K562 (cell line): ENCODE measurements around the gene TRAIP. TPM values are rescaled to one million over a fixed set of nuclear protein-coding genes. Genes with fewer than 3 reads are reported as not detected.

Source experiments
- ATAC-seq: fragments of 200-7000 bp; cut with Tn5 transposase; 3 replicates; pipeline ENCODE4 v1.9.1; 2020; ENCODE audit warnings: moderate library complexity
- Bru-seq: library from RNA; stranded (reverse); fragments of 400-500 nt; gene quantifications from one replicate; lab custom pipeline; 2021; lab: Mats Ljungman, UMichigan
- BruChase-seq, 2 experiments: library from RNA; stranded (reverse); fragments of 400-500 nt; gene quantifications; one replicate each; lab custom pipeline; 2021; lab: Mats Ljungman, UMichigan
- BruUV-seq: library from RNA; stranded (reverse); fragments of 400-500 nt; replicated peaks from 2 replicates; lab custom pipeline; 2021; lab: Mats Ljungman, UMichigan
- CTCF ChIA-PET: fragments of 300-600 bp; formaldehyde crosslinking; extraction: SDS; loops from one replicate; lab custom pipeline; 2021; ENCODE audit warnings: low intra/inter-chr PET ratio; lab: Yijun Ruan, JAX
- POLR2A ChIA-PET: fragments of 300-600, 350-650 bp; sonication (Branson Sonifier 250); formaldehyde crosslinking; extraction: SDS; loops from one replicate; lab custom pipeline; 2021; ENCODE audit warnings: antibody characterized with exemption, inconsistent platforms; lab: Yijun Ruan, JAX
- DNase-seq, 4 experiments: peaks; one replicate each; pipeline versions ENCODE4 v3.0.0 to v3.0.0-alpha.2; 2011 to 2018; ENCODE audit warnings: low spot score in 3 of 4, mixed read lengths in 3 of 4; ENCODE audit errors: extremely low read depth in 1 of 4
- FAIRE-seq: peaks from 2 replicates; lab custom pipeline; 2011; peaks lifted over from hg19 to GRCh38; lab: Jason Lieb, UNC
- H2AFZ ChIP-seq: 2 replicates; pipeline ENCODE4 v1.6.0; 2011; ENCODE audit warnings: low read depth, low read length, control low read depth, inconsistent platforms
- H3K27ac ChIP-seq: fragments of 200-600 bp; 3 replicates; pipeline ENCODE4 v1.8.0; 2011; ENCODE audit warnings: low read depth, mild to moderate bottlenecking, control low read depth, inconsistent platforms, low read length, moderate library complexity, mixed read lengths; ENCODE audit errors: extremely low read depth
- H3K27me3 ChIP-seq, 2 experiments: fragments of 300-600 bp in 1 of 2; 2 replicates in 1 of 2; 3 replicates in 1 of 2; pipeline versions ENCODE4 v1.6.0 to v1.8.0; 2011; ENCODE audit warnings: inconsistent platforms in 2 of 2, low read length in 2 of 2, mild to moderate bottlenecking in 1 of 2, mixed read lengths in 1 of 2, moderate library complexity in 1 of 2; ENCODE audit not compliant: control insufficient read depth in 2 of 2, insufficient read depth in 2 of 2
- H3K36me3 ChIP-seq: fragments of 300-600 bp; 3 replicates; pipeline ENCODE4 v1.8.0; 2011; ENCODE audit warnings: mild to moderate bottlenecking, low read length, inconsistent platforms; ENCODE audit not compliant: control insufficient read depth, insufficient read depth
- H3K4me1 ChIP-seq, 2 experiments: fragments of 200-600 bp in 1 of 2; replicated peaks in 1 of 2; 2 replicates in 1 of 2; 3 replicates in 1 of 2; pipeline versions ENCODE4 v1.5.1 to v1.8.0; 2011; ENCODE audit warnings: inconsistent platforms in 2 of 2, low read length in 2 of 2, mild to moderate bottlenecking in 1 of 2, mixed read lengths in 1 of 2, moderate library complexity in 1 of 2; ENCODE audit not compliant: control insufficient read depth in 2 of 2, insufficient read depth in 2 of 2
- H3K4me2 ChIP-seq: 2 replicates; pipeline ENCODE4 v1.6.1; 2011; ENCODE audit warnings: low read length, control low read depth, inconsistent platforms, mixed read lengths; ENCODE audit not compliant: insufficient read depth
- H3K4me3 ChIP-seq: fragments of 200-600 bp; sonication (generic), shearing (Covaris generic); 2 replicates; pipeline ENCODE4 v1.5.1; 2016; ENCODE audit warnings: control low read depth, inconsistent platforms
- H3K79me2 ChIP-seq: fragments of 200-600 bp; 3 replicates; pipeline ENCODE4 v1.8.0; 2011; ENCODE audit warnings: low read length, inconsistent platforms; ENCODE audit not compliant: control insufficient read depth, insufficient read depth
- H3K9ac ChIP-seq, 2 experiments: 2 replicates each; pipeline versions ENCODE4 v1.6.0 to v1.6.1; 2011; ENCODE audit warnings: low read depth in 2 of 2, low read length in 2 of 2, control low read depth in 1 of 2, inconsistent platforms in 1 of 2, mild to moderate bottlenecking in 1 of 2, mixed read lengths in 1 of 2; ENCODE audit not compliant: insufficient read depth in 1 of 2
- H3K9me1 ChIP-seq: one replicate; pipeline ENCODE4 v1.6.0; 2011; ENCODE audit warnings: inconsistent platforms, mild to moderate bottlenecking, low read length, moderate library complexity; ENCODE audit not compliant: control insufficient read depth, insufficient read depth
- H3K9me3 ChIP-seq: replicated peaks from 2 replicates; pipeline ENCODE4 v1.5.1; 2011; ENCODE audit warnings: low read depth, low read length, inconsistent platforms; ENCODE audit not compliant: control insufficient read depth, insufficient read depth
- H4K20me1 ChIP-seq: replicated peaks from 2 replicates; pipeline ENCODE4 v1.6.1; 2011; ENCODE audit warnings: low read length, inconsistent platforms, mixed read lengths; ENCODE audit not compliant: control insufficient read depth, insufficient read depth
- BCOR ChIP-seq: fragments of 450-650 bp; IDR thresholded peaks from 2 replicates; pipeline ENCODE4 v1.6.1; 2016
- CC2D1A ChIP-seq: fragments of 450-650 bp; IDR thresholded peaks from 2 replicates; pipeline ENCODE4 v1.6.1; 2017; ENCODE audit warnings: mild to moderate bottlenecking
- ELF4 ChIP-seq: fragments of 450-650 bp; formaldehyde crosslinking; IDR thresholded peaks from 2 replicates; pipeline ENCODE4 v1.4.0; 2022; ENCODE audit warnings: missing genetic modification characterization
- ETS2 ChIP-seq: IDR thresholded peaks from 2 replicates; pipeline ENCODE4 v1.6.1; 2016; ENCODE audit warnings: borderline replicate concordance, missing genetic modification characterization, mild to moderate bottlenecking, moderate library complexity, missing compliant biosample characterization; ENCODE audit not compliant: poor library complexity, severe bottlenecking
- FOXO4 ChIP-seq: fragments of 450-650 bp; formaldehyde crosslinking; IDR thresholded peaks from 2 replicates; pipeline ENCODE4 v1.4.0; 2020; ENCODE audit warnings: mild to moderate bottlenecking, moderate library complexity
- GABPA ChIP-seq: fragments of 200-800 bp; sonication (Bioruptor generic); conservative IDR thresholded peaks from 2 replicates; pipeline ENCODE4 v1.6.1; 2016; ENCODE audit warnings: low read depth, missing genetic modification characterization, missing compliant biosample characterization
- GTF2B ChIP-seq: IDR thresholded peaks from 2 replicates; pipeline ENCODE4 v1.6.1; 2011; ENCODE audit not compliant: insufficient read length; ENCODE audit errors: extremely low read depth
- LCOR ChIP-seq: sonication (generic); formaldehyde crosslinking; IDR thresholded peaks from 2 replicates; pipeline ENCODE4 v1.8.0; 2022; ENCODE audit warnings: mild to moderate bottlenecking, missing genetic modification reagents
- NCOR1 ChIP-seq: fragments of 450-650 bp; IDR thresholded peaks from 2 replicates; pipeline ENCODE4 v1.6.1; 2016; ENCODE audit warnings: mild to moderate bottlenecking, moderate library complexity
- SFPQ ChIP-seq: fragments of 200-400 bp; formaldehyde crosslinking; IDR thresholded peaks from 2 replicates; pipeline ENCODE4 v1.6.1; 2017; ENCODE audit warnings: mild to moderate bottlenecking, low read depth, low read length, moderate library complexity
- SMARCA4 ChIP-seq: fragments of 450-650 bp; IDR thresholded peaks from 2 replicates; pipeline ENCODE4 v1.6.1; 2016
- WGBS: fragments of 100-300 bp; shearing (Covaris generic); methylation state at CpG from one replicate; pipeline ENCODE4 v1.1.6; 2016; ENCODE audit warnings: low coverage, mixed read lengths; ENCODE audit not compliant: insufficient coverage; ENCODE audit errors: missing lambda C conversion rate; 5-methylcytosine and 5-hydroxymethylcytosine counted together
- in situ Hi-C: fragments of 300-500 bp; cut with MboI; formaldehyde crosslinking; loops from 4 replicates; pipeline ENCODE4 v1.15.0; 2018; ENCODE audit warnings: inconsistent platforms, mixed read lengths
- intact Hi-C: fragments of 100-400 bp; cut with micrococcal nuclease; formaldehyde crosslinking; loops from 2 replicates; pipeline ENCODE4 v1.14.2; 2022
- long read RNA-seq, 3 experiments: library from polyadenylated mRNA in 2 of 3; library from RNA in 1 of 3; unstranded in 2 of 3; stranded (forward) in 1 of 3; transcript quantifications; one replicate each; pipeline ENCODE4 v2.0.0, GENCODE V29; 2019 to 2022
- polyA minus RNA-seq, 3 experiments: library from RNA; depleted of rRNA, polyadenylated mRNA; stranded (reverse); fragments of >200 nt; gene quantifications; 2 replicates each; pipeline ENCODE4 v1.2.3, GENCODE V29; 2011
- polyA plus RNA-seq, 8 experiments: library from polyadenylated mRNA; depleted of rRNA in 4 of 8; stranded (reverse) in 5 of 8; unstranded in 3 of 8; fragments of >200 nt; fragmentation: Nextera tagmentation in 2 of 8; fragmentation: Illumina TruSeq in 1 of 8; extraction: Ambion mirVana in 2 of 8; extraction: Trizol in 1 of 8; gene quantifications; 2 replicates each; pipeline versions ENCODE4 v1.2.1 to v1.2.3, GENCODE V29; 2011 to 2014; ENCODE audit warnings: inconsistent platforms in 1 of 8, missing spikeins in 1 of 8
- total RNA-seq, 7 experiments: library from RNA; depleted of rRNA in 6 of 7; stranded (reverse); fragments of >200 nt in 6 of 7; fragmentation: Illumina TruSeq in 2 of 7; extraction: Trizol in 2 of 7; gene quantifications; 2 replicates each; pipeline versions ENCODE4 v1.2.1 to v1.2.3, GENCODE V29; 2011 to 2021; ENCODE audit warnings: low replicate concordance in 1 of 7

Gene TRAIP
- total RNA-seq (2011; cell fraction: chromatin; rRNA removed; ENCODE audit: low replicate concordance): 34.3 and 75.0 TPM in 2 replicates
- total RNA-seq (2011; cell fraction: nucleolus; rRNA removed): 42.7 and 43.7 TPM in 2 replicates
- total RNA-seq (2011; cell fraction: nucleoplasm; rRNA removed): 45.4 and 49.5 TPM in 2 replicates
- total RNA-seq (2014; rRNA removed) (16.3 and 17.6 TPM in 2 replicates), total RNA-seq (2014; rRNA removed; fragmentation: Illumina TruSeq; extraction: Trizol) (12.3 and 14.3 TPM in 2 replicates), total RNA-seq (2015; rRNA removed; fragmentation: Illumina TruSeq; extraction: Trizol) (14.6 and 17.3 TPM in 2 replicates), total RNA-seq (2021) (20.2 and 24.7 TPM in 2 replicates), polyA plus RNA-seq (2011; rRNA removed) (19.7 and 24.7 TPM in 2 replicates), polyA plus RNA-seq (2014; fragmentation: Illumina TruSeq; extraction: Trizol) (20.4 and 21.2 TPM in 2 replicates), polyA plus RNA-seq (2014; fragmentation: Nextera tagmentation; extraction: Ambion mirVana) (10 to 100 TPM; 37.5 to 38.6 TPM), polyA plus RNA-seq (2014; rRNA removed) (17.8 and 23.0 TPM in 2 replicates), polyA minus RNA-seq (2011; rRNA and poly(A)+ RNA removed) (19.3 and 27.0 TPM in 2 replicates), Bru-seq, nascent RNA (percentile 60 among the genes with signal in this experiment), BruChase-seq, experiment 1, labeled RNA remaining after a 2-hour chase (percentile 63 among the genes with signal in this experiment), BruChase-seq, experiment 2, labeled RNA remaining after a 6-hour chase (percentile 62 among the genes with signal in this experiment)
- 16.5 and 19.4 TPM in 2 replicates for polyA plus RNA-seq (2011; cell fraction: cytosol; rRNA removed)
- polyA plus RNA-seq (2011; cell fraction: nucleus; rRNA removed): 102 and 132 TPM in 2 replicates
- polyA plus RNA-seq (2012): 15.0 and 20.5 TPM in 2 replicates
- 9.0 and 12.7 TPM in 2 replicates for polyA minus RNA-seq (2011; cell fraction: cytosol; rRNA and poly(A)+ RNA removed)
- 19.9 and 23.3 TPM in 2 replicates for polyA minus RNA-seq (2011; cell fraction: nucleus; rRNA and poly(A)+ RNA removed)
- long read RNA-seq, experiment 1, transcript TRAIP-201 (15 exons, 2,028 nt): major isoform, 40 of 62 reads
- long read RNA-seq, experiment 1, partial matches to known transcripts: 9 of 62 reads
- long read RNA-seq, experiment 1, other reads (novel, unspliced or antisense): 13 of 62 reads
- long read RNA-seq, experiment 2, partial matches to known transcripts: 3 of 13 reads
- long read RNA-seq, experiment 2, other reads (novel, unspliced or antisense): 6 of 13 reads
- long read RNA-seq, experiment 3, transcript TRAIP-201 (15 exons, 2,028 nt): major isoform, 12 of 19 reads
- long read RNA-seq, experiment 3, partial matches to known transcripts: 3 of 19 reads
- long read RNA-seq, experiment 3, other reads (novel, unspliced or antisense): 4 of 19 reads

- no peaks in the 10 kb centered on the region for H3K9me3 ChIP-seq
- ChIA-PET CTCF (no interaction called here), POLR2A (interaction anchor here (0.7 to 1.0 kb wide), 2 partner anchors 10 to 45 kb away, joined by 3 to 4 read pairs; no protein-coding TSS in a partner anchor)
- peak; percentile 99 for ATAC-seq
- peak within 1 kb of the TSS; percentile 95 for H2AFZ ChIP-seq
- peak within 1 kb of the TSS; percentile 77 to 91 for H3K9ac ChIP-seq
- 2% methylated on average over 37 of the region's 52 CpGs for WGBS
- peak within 1 kb of the TSS; percentile 40 for H3K27ac ChIP-seq
- H4K20me1 ChIP-seq: no peaks in the 10 kb centered on the region
- peak within 1 kb of the TSS; percentile 90 for H3K4me2 ChIP-seq
- DNase-seq: peak; percentile 93 to 98 (median 96)
- H3K36me3 ChIP-seq: peaks cover 5% of the 10 kb centered on the region; the same call in 1 of the 3 replicates
- peaks cover 23% of the 10 kb centered on the region for H3K79me2 ChIP-seq
- BruUV-seq: TSS peak; percentile 74
- no peaks in the 10 kb centered on the region for H3K9me1 ChIP-seq
- peak; percentile 98 for FAIRE-seq
- H3K27me3 ChIP-seq: peaks cover 0 to 3% of the 10 kb centered on the region in 2 experiments; a peak in 2 of 5 replicates
- H3K4me1 ChIP-seq: peaks cover 9 to 13% of the 10 kb centered on the region in 2 experiments; a peak in 4 of 5 replicates
- in situ Hi-C loops: no loop called here
- peak within 1 kb of the TSS; percentile 71 for H3K4me3 ChIP-seq
- intact Hi-C loops: no loop called here
- no peak for TF ChIP-seq SFPQ
- TF ChIP-seq FOXO4 (CRISPR knock-in tag): no peak
- TF ChIP-seq CC2D1A: no peak
- peak; percentile 96 for TF ChIP-seq GABPA (tag)
- no peak for TF ChIP-seq BCOR
- TF ChIP-seq LCOR (CRISPR knock-in tag): no peak
- TF ChIP-seq ETS2 (tag): no peak
- no peak for TF ChIP-seq GTF2B
- TF ChIP-seq SMARCA4: no peak
- no peak for TF ChIP-seq ELF4
- TF ChIP-seq NCOR1: no peak
Measured at GRCh38 chr3:49856181-49857005, at the start of gene TRAIP. Gene TRAIP, minus strand, starts transcription at chr3:49856564. Its CDS starts 111 bp downstream, at chr3:49856453.
